SU-DHL-6 (cell line): ENCODE results near the gene NUMA1.

Experiments used
- CTCF ChIP-seq: fragments of 200-600 bp; sonication (generic); IDR thresholded peaks from one replicate; pipeline ENCODE4 v1.5.1; 2017; ENCODE audit warnings: antibody characterized with exemption, mild to moderate bottlenecking, low read length, moderate library complexity; ENCODE audit not compliant: insufficient read depth, poor library complexity, severe bottlenecking
- EZH2phosphoT487 ChIP-seq: fragments of 200-600 bp; sonication (generic), shearing (Covaris generic); conservative IDR thresholded peaks from 2 replicates; pipeline ENCODE4 v1.6.1; 2018; ENCODE audit warnings: mild to moderate bottlenecking, antibody characterized with exemption, low read length, moderate library complexity, mixed read lengths

GRCh38 chr11:72129381-72129780, 49.0 kb upstream of the NUMA1 start:
- no peak for TF ChIP-seq CTCF
- TF ChIP-seq EZH2phosphoT487: no peak
